Measurements from ENCODE around the gene PI4KA. TPM values are rescaled to one million over a fixed set of nuclear protein-coding genes. Genes with fewer than 3 reads are reported as not detected.

The PI4KA gene
- total RNA-seq, 6 experiments from 2014 or later: 35.3 to 55.4 (median 47.7) TPM

- intact Hi-C loops (cut with DNase I): no loop called here
- ATAC-seq (no peak), DNase-seq (peak in 1 of 3 donors; percentile 14)
- H3K36me3 ChIP-seq: peaks cover 0 to 75% (median 24%) of the 10 kb centered on the region in 4 donors
- H3K9me3 ChIP-seq: no peaks in the 10 kb centered on the region
- WGBS (ENCODE audit: insufficient coverage, low coverage, low lambda C conversion rate, missing lambda C conversion rate): 80% methylated on average over 4 of the region's 4 CpGs
- H3K27ac ChIP-seq: no peak overlapping the region
- no peaks in the 10 kb centered on the region for H3K27me3 ChIP-seq
- TF ChIP-seq, protein P1, sequence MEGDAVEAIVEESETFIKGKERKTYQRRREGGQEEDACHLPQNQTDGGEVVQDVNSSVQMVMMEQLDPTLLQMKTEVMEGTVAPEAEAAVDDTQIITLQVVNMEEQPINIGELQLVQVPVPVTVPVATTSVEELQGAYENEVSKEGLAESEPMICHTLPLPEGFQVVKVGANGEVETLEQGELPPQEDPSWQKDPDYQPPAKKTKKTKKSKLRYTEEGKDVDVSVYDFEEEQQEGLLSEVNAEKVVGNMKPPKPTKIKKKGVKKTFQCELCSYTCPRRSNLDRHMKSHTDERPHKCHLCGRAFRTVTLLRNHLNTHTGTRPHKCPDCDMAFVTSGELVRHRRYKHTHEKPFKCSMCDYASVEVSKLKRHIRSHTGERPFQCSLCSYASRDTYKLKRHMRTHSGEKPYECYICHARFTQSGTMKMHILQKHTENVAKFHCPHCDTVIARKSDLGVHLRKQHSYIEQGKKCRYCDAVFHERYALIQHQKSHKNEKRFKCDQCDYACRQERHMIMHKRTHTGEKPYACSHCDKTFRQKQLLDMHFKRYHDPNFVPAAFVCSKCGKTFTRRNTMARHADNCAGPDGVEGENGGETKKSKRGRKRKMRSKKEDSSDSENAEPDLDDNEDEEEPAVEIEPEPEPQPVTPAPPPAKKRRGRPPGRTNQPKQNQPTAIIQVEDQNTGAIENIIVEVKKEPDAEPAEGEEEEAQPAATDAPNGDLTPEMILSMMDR (IDR thresholded peaks at IDR 0.05): no peak
- TF ChIP-seq POLR2A (IDR thresholded peaks at IDR 0.05): no peak
- no peaks in the 10 kb centered on the region for H3K4me1 ChIP-seq
- no peak overlapping the region for H3K4me3 ChIP-seq
Measured at GRCh38 chr22:20808844-20809243, 49.8 kb downstream of the PI4KA start.

DNA sequence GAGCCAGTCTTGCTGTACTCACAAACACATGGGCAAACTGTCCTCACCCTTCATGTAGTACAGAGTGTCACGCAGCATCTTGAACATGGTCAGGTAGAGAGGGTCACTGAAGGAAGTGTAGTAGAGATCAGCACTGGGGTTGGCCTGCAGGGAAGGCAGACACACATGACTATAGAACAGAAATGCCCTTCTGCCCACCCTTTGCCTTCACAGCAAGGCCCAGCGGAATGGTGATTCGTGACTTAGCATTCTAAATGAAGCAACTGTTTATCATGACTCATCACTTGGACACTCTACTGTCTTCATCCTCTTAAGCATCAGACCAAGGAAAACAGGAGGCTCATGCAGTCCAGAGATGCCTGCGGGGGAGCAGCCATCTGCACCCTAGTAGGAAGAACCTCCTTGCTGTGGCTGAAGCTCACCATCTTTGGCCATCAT is 51.3 kb downstream of the PI4KA start:
- TF ChIP-seq POLR2A (IDR thresholded peaks at IDR 0.05): no peak
- TF ChIP-seq, protein P1 (IDR thresholded peaks at IDR 0.05): no peak
- intact Hi-C loops (cut with DNase I): no loop called here
- ATAC-seq: peak in 1 of 4 donors; percentile 52

DNA sequence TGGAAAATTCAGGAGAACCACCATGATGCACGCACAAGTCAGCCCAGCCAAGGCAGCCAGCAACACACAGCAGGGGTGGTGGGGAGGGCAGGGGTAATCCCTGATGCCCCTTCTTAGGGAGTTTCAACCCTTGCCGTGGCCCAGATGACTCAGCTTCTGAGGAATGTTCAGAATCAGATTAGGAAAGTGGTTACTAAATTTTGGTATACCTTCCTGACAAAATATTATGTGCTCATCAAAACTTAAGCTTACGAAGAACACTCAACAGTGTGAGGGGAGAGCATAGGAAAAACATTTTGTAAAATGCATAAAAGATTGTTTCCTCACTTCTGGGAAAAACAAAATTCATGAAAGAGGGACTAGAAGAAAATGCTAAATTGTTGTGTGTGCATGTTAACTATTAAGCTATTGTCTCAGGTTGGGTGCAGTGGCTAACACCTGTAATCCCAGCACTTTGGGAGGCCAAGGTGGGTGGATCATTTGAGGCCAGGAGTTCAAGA is 52.6 kb downstream of the PI4KA start:
- H3K27me3 ChIP-seq: no peaks in the 10 kb centered on the region
- ATAC-seq: no peak
- peaks cover 0 to 83% (median 38%) of the 10 kb centered on the region in 4 donors for H3K36me3 ChIP-seq
- DNase-seq: peak in 1 of 3 donors; percentile 25
- H3K4me3 ChIP-seq: no peak overlapping the region
- intact Hi-C loops (cut with DNase I): no loop called here
- H3K27ac ChIP-seq: no peak overlapping the region
- WGBS (ENCODE audit: insufficient coverage, low coverage, low lambda C conversion rate, missing lambda C conversion rate): 83% methylated on average over 1 of the region's 3 CpGs
- no peaks in the 10 kb centered on the region for H3K9me3 ChIP-seq
- H3K4me1 ChIP-seq: no peaks in the 10 kb centered on the region
- TF ChIP-seq, protein P1 (IDR thresholded peaks at IDR 0.05): no peak
- no peak for TF ChIP-seq POLR2A (IDR thresholded peaks at IDR 0.05)

More for the DNA sequence above, 51.3 kb downstream of the PI4KA start:
- Histone ChIP-seq H3K4me3 (no peak overlapping the region), H3K27ac (no peak overlapping the region), H3K9me3 (no peaks in the 10 kb centered on the region), H3K36me3 (peaks cover 0 to 76% (median 29%) of the 10 kb centered on the region in 4 donors), H3K27me3 (no peaks in the 10 kb centered on the region), H3K4me1 (no peaks in the 10 kb centered on the region)
- WGBS (ENCODE audit: insufficient coverage, low coverage, low lambda C conversion rate, missing lambda C conversion rate): 64% methylated on average over 2 of the region's 4 CpGs
- DNase-seq: peak in 1 of 3 donors; percentile 28

DNA sequence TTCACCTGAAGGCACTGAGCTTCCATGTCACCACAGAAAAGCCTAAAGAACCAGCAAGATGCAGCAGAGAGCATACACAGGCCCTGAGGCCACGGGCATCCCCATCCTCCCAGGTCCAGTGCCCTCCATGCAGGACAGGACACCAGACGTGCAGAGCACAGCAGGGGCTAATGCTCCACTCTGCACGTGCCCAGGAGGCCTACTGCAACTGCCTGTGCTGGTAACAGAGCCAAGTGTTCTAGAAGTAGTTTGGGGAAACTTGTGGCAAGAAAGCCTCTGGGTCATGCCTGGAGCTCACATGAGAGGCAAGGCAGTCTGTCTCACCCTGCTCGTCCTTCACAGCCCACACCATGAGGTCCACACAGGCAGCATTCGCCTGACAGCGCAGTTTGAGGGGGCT is 54.0 kb downstream of the PI4KA start:
- WGBS (ENCODE audit: insufficient coverage, low coverage, low lambda C conversion rate, missing lambda C conversion rate): no CpG with 5 or more reads among the region's 6 CpGs
- Histone ChIP-seq H3K4me1 (no peaks in the 10 kb centered on the region), H3K27ac (no peak overlapping the region), H3K27me3 (no peaks in the 10 kb centered on the region), H3K4me3 (no peak overlapping the region), H3K9me3 (no peaks in the 10 kb centered on the region), H3K36me3 (peaks cover 0 to 82% (median 43%) of the 10 kb centered on the region in 4 donors)
- DNase-seq (peak in 1 of 3 donors; percentile 17), ATAC-seq (no peak)
- intact Hi-C loops (cut with DNase I): no loop called here
- TF ChIP-seq, protein P1 (IDR thresholded peaks at IDR 0.05): no peak
- TF ChIP-seq POLR2A (IDR thresholded peaks at IDR 0.05): no peak

Measured in right lobe of liver (tissue), 6 donors.